WTC11 (cell line): ENCODE data around the gene TRIM40. TPM values are rescaled to one million over a fixed set of nuclear protein-coding genes. Genes with fewer than 3 reads are reported as not detected.
A peak's percentile ranks its signal among the peaks of the same experiment; 100 is the strongest.

Experiments
- ATAC-seq: fragments of 200-7000 bp; cut with Tn5 transposase; 2 replicates; pipeline ENCODE4 v1.10.0; 2021; ENCODE audit warnings: mild to moderate bottlenecking, moderate library complexity
- CTCF ChIA-PET: fragments of 300-600 bp; sonication (Branson Sonifier 250); formaldehyde crosslinking; loops from one replicate; lab custom pipeline; 2021; ENCODE audit warnings: antibody characterized with exemption; lab: Charles Lee
- POLR2A ChIA-PET: fragments of 350-600 bp; sonication (Branson Sonifier 250); formaldehyde crosslinking; loops from one replicate; lab custom pipeline; 2021; ENCODE audit warnings: antibody characterized with exemption; lab: Charles Lee
- DNase-seq: peaks from one replicate; pipeline ENCODE4 v3.0.0; 2021; ENCODE audit warnings: low spot score
- H3K27ac Mint-ChIP-seq: 2 replicates; pipeline ENCODE4 v1.8.0; 2021; ENCODE audit warnings: mixed read lengths
- H3K27me3 Mint-ChIP-seq: 2 replicates; pipeline ENCODE4 v1.8.0; 2021; ENCODE audit warnings: low read depth, mild to moderate bottlenecking, moderate library complexity, mixed read lengths
- H3K36me3 Mint-ChIP-seq: 2 replicates; pipeline ENCODE4 v1.8.0; 2021; ENCODE audit warnings: mixed read lengths
- H3K4me1 Mint-ChIP-seq: 2 replicates; pipeline ENCODE4 v1.8.0; 2022; ENCODE audit warnings: mixed read lengths
- H3K4me3 Mint-ChIP-seq: 2 replicates; pipeline ENCODE4 v1.8.0; 2021; ENCODE audit warnings: mild to moderate bottlenecking, moderate library complexity, mixed read lengths
- H3K9me3 Mint-ChIP-seq: 2 replicates; pipeline ENCODE4 v1.8.0; 2021; ENCODE audit warnings: mixed read lengths
- CTCF ChIP-seq: fragments of 200-600 bp; IDR thresholded peaks from 2 replicates; pipeline ENCODE4 v1.8.0; 2022; ENCODE audit warnings: antibody characterized with exemption
- GABPB1 ChIP-seq: sonication (generic); formaldehyde crosslinking; IDR thresholded peaks from 2 replicates; pipeline ENCODE4 v1.8.1; 2023; ENCODE audit warnings: mild to moderate bottlenecking, missing genetic modification reagents
- HMGA2 ChIP-seq: fragments of 250-450 bp; sonication (Bioruptor Pico); IDR thresholded peaks from 2 replicates; pipeline ENCODE4 v1.4.0; 2021; ENCODE audit warnings: mild to moderate bottlenecking, moderate library complexity
- JUN ChIP-seq: sonication (generic); formaldehyde crosslinking; IDR thresholded peaks from 2 replicates; pipeline ENCODE4 v1.8.0; 2023; ENCODE audit warnings: mild to moderate bottlenecking, missing genetic modification reagents
- NFATC4 ChIP-seq: fragments of 250-450 bp; sonication (Bioruptor Pico); IDR thresholded peaks from 2 replicates; pipeline ENCODE4 v1.9.0; 2021; ENCODE audit warnings: mild to moderate bottlenecking
- NR3C1 ChIP-seq: sonication (generic); formaldehyde crosslinking; conservative IDR thresholded peaks from 2 replicates; pipeline ENCODE4 v1.8.1; 2023; ENCODE audit warnings: low read depth, mild to moderate bottlenecking, missing genetic modification reagents
- PRDM15 ChIP-seq: sonication (generic); formaldehyde crosslinking; IDR thresholded peaks from 2 replicates; pipeline ENCODE4 v1.8.0; 2022; ENCODE audit warnings: missing genetic modification reagents
- RELA ChIP-seq: sonication (generic); formaldehyde crosslinking; IDR thresholded peaks from 2 replicates; pipeline ENCODE4 v1.8.1; 2022; ENCODE audit warnings: missing genetic modification reagents, mild to moderate bottlenecking, borderline replicate concordance
- TEAD1 ChIP-seq: sonication (generic); formaldehyde crosslinking; IDR thresholded peaks from 2 replicates; pipeline ENCODE4 v1.8.0; 2022; ENCODE audit warnings: mild to moderate bottlenecking, missing genetic modification reagents
- TEAD4 ChIP-seq: sonication (generic); formaldehyde crosslinking; IDR thresholded peaks from 2 replicates; pipeline ENCODE4 v1.8.0; 2022; ENCODE audit warnings: mild to moderate bottlenecking, missing genetic modification reagents
- TP53 ChIP-seq: sonication (generic); formaldehyde crosslinking; IDR thresholded peaks from 2 replicates; pipeline ENCODE4 v1.8.1; 2023; ENCODE audit warnings: mild to moderate bottlenecking, missing genetic modification reagents
- ZNF317 ChIP-seq: sonication (generic); formaldehyde crosslinking; IDR thresholded peaks from 2 replicates; pipeline ENCODE4 v1.8.1; 2023; ENCODE audit warnings: low read depth, mild to moderate bottlenecking, moderate library complexity, missing genetic modification reagents, borderline replicate concordance
- total RNA-seq: library from RNA; stranded (reverse); gene quantifications from 3 replicates; pipeline ENCODE4 v1.2.3, GENCODE V29; 2021
- TF ChIP-seq, protein P1 (sequence below): sonication (generic); formaldehyde crosslinking; IDR thresholded peaks from 2 replicates; pipeline ENCODE4 v1.8.1; 2022; ENCODE audit warnings: missing genetic modification reagents, borderline replicate concordance
- TF ChIP-seq, protein P2 (sequence below): sonication (generic); formaldehyde crosslinking; IDR thresholded peaks from 2 replicates; pipeline ENCODE4 v1.8.0; 2022; ENCODE audit warnings: mild to moderate bottlenecking, missing genetic modification reagents
- TF ChIP-seq, protein P3 (sequence below): sonication (generic); formaldehyde crosslinking; IDR thresholded peaks from 2 replicates; pipeline ENCODE4 v1.8.0; 2022; ENCODE audit warnings: mild to moderate bottlenecking, missing genetic modification reagents
- TF ChIP-seq, protein P4 (sequence below): sonication (generic); formaldehyde crosslinking; IDR thresholded peaks from 2 replicates; pipeline ENCODE4 v1.8.0; 2023; ENCODE audit warnings: missing genetic modification reagents, mild to moderate bottlenecking, borderline replicate concordance

The TRIM40 gene
- total RNA-seq, 1 experiment from 2014 or later: not detected

- CTCF ChIA-PET: interaction anchor here (0.6 to 1.5 kb wide), 4 partner anchors 24 to 31 kb away, joined by 3 to 10 read pairs (median 4); partner anchors contain the start of gene RNF39
- no peak for DNase-seq
- POLR2A ChIA-PET: no interaction called here
- H3K36me3 Mint-ChIP-seq: no peaks in the 10 kb centered on the region
- H3K4me3 Mint-ChIP-seq: peak overlapping the region; percentile 80
- peaks cover 93% of the 10 kb centered on the region for H3K27me3 Mint-ChIP-seq
- ATAC-seq: no peak
- H3K9me3 Mint-ChIP-seq: no peaks in the 10 kb centered on the region
- H3K4me1 Mint-ChIP-seq: peaks cover 30% of the 10 kb centered on the region
- no peak for TF ChIP-seq JUN (CRISPR knock-in tag)
- H3K27ac Mint-ChIP-seq: no peak overlapping the region
These were observed 35.8 kb upstream of the TRIM40 start for GRCh38 chr6:30100154-30100553.

GRCh38 chr6:30100585-30101443 is 35.1 kb upstream of the TRIM40 start:
- H3K4me3 Mint-ChIP-seq: peak overlapping the region; percentile 80
- H3K27ac Mint-ChIP-seq: no peak overlapping the region
- DNase-seq: peak; percentile 56
- ChIA-PET POLR2A (interaction anchor here (1.2 kb wide), 1 partner anchor 26 kb away, joined by 7 read pairs; the partner anchor contains the start of gene RNF39), CTCF (interaction anchor here (0.9 to 6.6 kb wide), 8 partner anchors 8 to 450 kb away, joined by 3 to 389 read pairs (median 9); partner anchors contain the start of genes POLR1H and RNF39)
- peak; percentile 8 for ATAC-seq
- no peaks in the 10 kb centered on the region for H3K36me3 Mint-ChIP-seq
- peaks cover 96% of the 10 kb centered on the region for H3K27me3 Mint-ChIP-seq
- H3K4me1 Mint-ChIP-seq: peaks cover 30% of the 10 kb centered on the region
- H3K9me3 Mint-ChIP-seq: no peaks in the 10 kb centered on the region
- no peak for TF ChIP-seq NR3C1
- TF ChIP-seq, protein P1, sequence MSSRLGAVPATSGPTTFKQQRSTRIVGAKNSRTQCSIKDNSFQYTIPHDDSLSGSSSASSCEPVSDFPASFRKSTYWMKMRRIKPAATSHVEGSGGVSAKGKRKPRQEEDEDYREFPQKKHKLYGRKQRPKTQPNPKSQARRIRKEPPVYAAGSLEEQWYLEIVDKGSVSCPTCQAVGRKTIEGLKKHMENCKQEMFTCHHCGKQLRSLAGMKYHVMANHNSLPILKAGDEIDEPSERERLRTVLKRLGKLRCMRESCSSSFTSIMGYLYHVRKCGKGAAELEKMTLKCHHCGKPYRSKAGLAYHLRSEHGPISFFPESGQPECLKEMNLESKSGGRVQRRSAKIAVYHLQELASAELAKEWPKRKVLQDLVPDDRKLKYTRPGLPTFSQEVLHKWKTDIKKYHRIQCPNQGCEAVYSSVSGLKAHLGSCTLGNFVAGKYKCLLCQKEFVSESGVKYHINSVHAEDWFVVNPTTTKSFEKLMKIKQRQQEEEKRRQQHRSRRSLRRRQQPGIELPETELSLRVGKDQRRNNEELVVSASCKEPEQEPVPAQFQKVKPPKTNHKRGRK (CRISPR knock-in tag): no peak
- no peak for TF ChIP-seq TP53 (CRISPR knock-in tag)
- TF ChIP-seq PRDM15 (CRISPR knock-in tag): peak; percentile 82
- TF ChIP-seq CTCF: no peak
- TF ChIP-seq TEAD1 (CRISPR knock-in tag): no peak
- TF ChIP-seq RELA (CRISPR knock-in tag): no peak
- TF ChIP-seq, protein P2, sequence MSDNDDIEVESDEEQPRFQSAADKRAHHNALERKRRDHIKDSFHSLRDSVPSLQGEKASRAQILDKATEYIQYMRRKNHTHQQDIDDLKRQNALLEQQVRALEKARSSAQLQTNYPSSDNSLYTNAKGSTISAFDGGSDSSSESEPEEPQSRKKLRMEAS (CRISPR knock-in tag): peak; percentile 66; the same call in 1 of the 2 replicates
- no peak for TF ChIP-seq ZNF317 (CRISPR knock-in tag)
- no peak for TF ChIP-seq TEAD4 (CRISPR knock-in tag)
- peak; percentile 63; the same call in 1 of the 2 replicates for TF ChIP-seq GABPB1 (CRISPR knock-in tag)
- TF ChIP-seq, protein P3, sequence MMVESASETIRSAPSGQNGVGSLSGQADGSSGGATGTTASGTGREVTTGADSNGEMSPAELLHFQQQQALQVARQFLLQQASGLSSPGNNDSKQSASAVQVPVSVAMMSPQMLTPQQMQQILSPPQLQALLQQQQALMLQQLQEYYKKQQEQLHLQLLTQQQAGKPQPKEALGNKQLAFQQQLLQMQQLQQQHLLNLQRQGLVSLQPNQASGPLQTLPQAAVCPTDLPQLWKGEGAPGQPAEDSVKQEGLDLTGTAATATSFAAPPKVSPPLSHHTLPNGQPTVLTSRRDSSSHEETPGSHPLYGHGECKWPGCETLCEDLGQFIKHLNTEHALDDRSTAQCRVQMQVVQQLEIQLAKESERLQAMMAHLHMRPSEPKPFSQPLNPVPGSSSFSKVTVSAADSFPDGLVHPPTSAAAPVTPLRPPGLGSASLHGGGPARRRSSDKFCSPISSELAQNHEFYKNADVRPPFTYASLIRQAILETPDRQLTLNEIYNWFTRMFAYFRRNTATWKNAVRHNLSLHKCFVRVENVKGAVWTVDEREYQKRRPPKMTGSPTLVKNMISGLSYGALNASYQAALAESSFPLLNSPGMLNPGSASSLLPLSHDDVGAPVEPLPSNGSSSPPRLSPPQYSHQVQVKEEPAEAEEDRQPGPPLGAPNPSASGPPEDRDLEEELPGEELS (CRISPR knock-in tag): 0 out of 2 replicates have a peak, but pooled peaks have one; percentile 14
- no peak for TF ChIP-seq NFATC4 (CRISPR knock-in tag)
- no peak for TF ChIP-seq HMGA2 (CRISPR knock-in tag)
- TF ChIP-seq, protein P4, sequence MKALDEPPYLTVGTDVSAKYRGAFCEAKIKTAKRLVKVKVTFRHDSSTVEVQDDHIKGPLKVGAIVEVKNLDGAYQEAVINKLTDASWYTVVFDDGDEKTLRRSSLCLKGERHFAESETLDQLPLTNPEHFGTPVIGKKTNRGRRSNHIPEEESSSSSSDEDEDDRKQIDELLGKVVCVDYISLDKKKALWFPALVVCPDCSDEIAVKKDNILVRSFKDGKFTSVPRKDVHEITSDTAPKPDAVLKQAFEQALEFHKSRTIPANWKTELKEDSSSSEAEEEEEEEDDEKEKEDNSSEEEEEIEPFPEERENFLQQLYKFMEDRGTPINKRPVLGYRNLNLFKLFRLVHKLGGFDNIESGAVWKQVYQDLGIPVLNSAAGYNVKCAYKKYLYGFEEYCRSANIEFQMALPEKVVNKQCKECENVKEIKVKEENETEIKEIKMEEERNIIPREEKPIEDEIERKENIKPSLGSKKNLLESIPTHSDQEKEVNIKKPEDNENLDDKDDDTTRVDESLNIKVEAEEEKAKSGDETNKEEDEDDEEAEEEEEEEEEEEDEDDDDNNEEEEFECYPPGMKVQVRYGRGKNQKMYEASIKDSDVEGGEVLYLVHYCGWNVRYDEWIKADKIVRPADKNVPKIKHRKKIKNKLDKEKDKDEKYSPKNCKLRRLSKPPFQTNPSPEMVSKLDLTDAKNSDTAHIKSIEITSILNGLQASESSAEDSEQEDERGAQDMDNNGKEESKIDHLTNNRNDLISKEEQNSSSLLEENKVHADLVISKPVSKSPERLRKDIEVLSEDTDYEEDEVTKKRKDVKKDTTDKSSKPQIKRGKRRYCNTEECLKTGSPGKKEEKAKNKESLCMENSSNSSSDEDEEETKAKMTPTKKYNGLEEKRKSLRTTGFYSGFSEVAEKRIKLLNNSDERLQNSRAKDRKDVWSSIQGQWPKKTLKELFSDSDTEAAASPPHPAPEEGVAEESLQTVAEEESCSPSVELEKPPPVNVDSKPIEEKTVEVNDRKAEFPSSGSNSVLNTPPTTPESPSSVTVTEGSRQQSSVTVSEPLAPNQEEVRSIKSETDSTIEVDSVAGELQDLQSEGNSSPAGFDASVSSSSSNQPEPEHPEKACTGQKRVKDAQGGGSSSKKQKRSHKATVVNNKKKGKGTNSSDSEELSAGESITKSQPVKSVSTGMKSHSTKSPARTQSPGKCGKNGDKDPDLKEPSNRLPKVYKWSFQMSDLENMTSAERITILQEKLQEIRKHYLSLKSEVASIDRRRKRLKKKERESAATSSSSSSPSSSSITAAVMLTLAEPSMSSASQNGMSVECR (CRISPR knock-in tag): no peak
